Ovary (tissue), 3 donors: ENCODE results near the gene MAG.

ENCODE experiments used
- POLR2A ChIP-seq: fragments of 450-650 bp; IDR thresholded peaks from one replicate; pipeline ENCODE4 v1.6.1; 2017; ENCODE audit warnings: antibody characterized with exemption, mild to moderate bottlenecking, moderate library complexity
- TF ChIP-seq, protein P1 (sequence below), 3 donors: fragments of 450-650 bp in 2 of 3; fragments of 200-600 bp in 1 of 3; IDR thresholded peaks; one replicate each; pipeline versions ENCODE4 v1.5.1 to v1.8.0; 2016 to 2022; ENCODE audit warnings: antibody characterized with exemption in 3 of 3, mild to moderate bottlenecking in 1 of 3
- donor health status: DM: no; HTN: no; CAD: no.

DNA sequence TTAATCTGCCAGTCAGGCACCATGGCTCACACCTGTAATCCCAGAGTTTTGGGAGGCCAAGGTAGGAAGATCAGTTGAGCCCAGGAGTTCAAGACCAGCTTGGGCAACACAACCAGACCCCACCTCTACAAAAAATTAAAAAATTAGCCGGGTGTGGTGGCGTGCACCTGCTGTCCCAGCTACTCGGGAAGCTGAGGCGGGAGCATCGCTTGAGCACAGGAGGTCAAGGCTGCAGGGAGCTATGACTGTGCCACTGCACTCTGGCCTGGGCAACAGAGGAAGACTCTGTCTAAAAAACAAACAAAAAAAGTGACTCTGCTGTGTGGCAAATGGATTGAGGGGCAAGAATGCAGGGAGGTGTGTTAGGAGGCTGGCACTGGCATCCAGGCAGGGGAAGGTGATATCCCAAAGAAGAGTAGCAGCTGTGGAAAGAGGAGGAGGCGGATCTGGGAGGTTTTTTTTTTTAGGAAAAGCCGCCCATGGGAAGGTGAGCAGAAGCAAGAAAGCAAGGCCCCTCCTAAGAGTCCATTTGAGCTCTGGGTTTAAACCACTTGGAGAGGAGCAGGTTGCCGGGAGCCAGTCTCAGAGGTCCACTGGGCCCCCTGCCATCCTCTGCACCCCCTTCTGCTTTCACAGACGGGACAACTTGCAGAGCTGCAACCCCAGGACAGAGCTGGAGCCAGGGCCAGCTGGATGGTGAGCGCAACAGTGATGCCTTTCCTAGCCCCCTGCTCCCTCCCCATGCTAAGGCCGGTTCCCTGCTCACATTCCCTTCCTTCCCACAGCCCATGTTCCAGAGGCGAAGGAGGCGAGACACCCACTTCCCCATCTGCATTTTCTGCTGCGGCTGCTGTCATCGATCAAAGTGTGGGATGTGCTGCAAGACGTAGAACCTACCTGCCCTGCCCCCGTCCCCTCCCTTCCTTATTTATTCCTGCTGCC is 7.5 kb upstream of the MAG start:
- TF ChIP-seq, protein P1, sequence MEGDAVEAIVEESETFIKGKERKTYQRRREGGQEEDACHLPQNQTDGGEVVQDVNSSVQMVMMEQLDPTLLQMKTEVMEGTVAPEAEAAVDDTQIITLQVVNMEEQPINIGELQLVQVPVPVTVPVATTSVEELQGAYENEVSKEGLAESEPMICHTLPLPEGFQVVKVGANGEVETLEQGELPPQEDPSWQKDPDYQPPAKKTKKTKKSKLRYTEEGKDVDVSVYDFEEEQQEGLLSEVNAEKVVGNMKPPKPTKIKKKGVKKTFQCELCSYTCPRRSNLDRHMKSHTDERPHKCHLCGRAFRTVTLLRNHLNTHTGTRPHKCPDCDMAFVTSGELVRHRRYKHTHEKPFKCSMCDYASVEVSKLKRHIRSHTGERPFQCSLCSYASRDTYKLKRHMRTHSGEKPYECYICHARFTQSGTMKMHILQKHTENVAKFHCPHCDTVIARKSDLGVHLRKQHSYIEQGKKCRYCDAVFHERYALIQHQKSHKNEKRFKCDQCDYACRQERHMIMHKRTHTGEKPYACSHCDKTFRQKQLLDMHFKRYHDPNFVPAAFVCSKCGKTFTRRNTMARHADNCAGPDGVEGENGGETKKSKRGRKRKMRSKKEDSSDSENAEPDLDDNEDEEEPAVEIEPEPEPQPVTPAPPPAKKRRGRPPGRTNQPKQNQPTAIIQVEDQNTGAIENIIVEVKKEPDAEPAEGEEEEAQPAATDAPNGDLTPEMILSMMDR (IDR thresholded peaks at IDR 0.05), result no peak
- no peak for TF ChIP-seq POLR2A
